Mucosa of descending colon (tissue), 3 donors: Measurements from ENCODE around the gene AMTN. TPM values are rescaled to one million over a fixed set of nuclear protein-coding genes. Genes with fewer than 3 reads are reported as not detected.
A peak's percentile ranks its signal among the peaks of the same experiment; 100 is the strongest.

Experiments
- ATAC-seq: fragments of 200-7000 bp; cut with Tn5 transposase; one replicate; pipeline ENCODE4 v1.9.1; 2020; ENCODE audit warnings: mild to moderate bottlenecking, moderate library complexity
- DNase-seq, 3 donors: peaks; one replicate each; pipeline ENCODE4 v3.0.0-alpha.2; 2020
- H3K36me3 ChIP-seq: fragments of 200-600 bp; one replicate; pipeline ENCODE4 v1.8.0; 2021; ENCODE audit warnings: low read depth, mild to moderate bottlenecking
- H3K4me1 ChIP-seq: fragments of 200-600 bp; one replicate; pipeline ENCODE4 v1.8.0; 2021; ENCODE audit warnings: low read depth, mild to moderate bottlenecking
- H3K4me3 ChIP-seq: fragments of 200-600 bp; one replicate; pipeline ENCODE4 v1.8.0; 2021; ENCODE audit warnings: mild to moderate bottlenecking
- H3K9me3 ChIP-seq: fragments of 200-600 bp; one replicate; pipeline ENCODE4 v1.8.0; 2021; ENCODE audit warnings: mild to moderate bottlenecking
- intact Hi-C, 2 donors: fragments of 100-400 bp; cut with DNase I in 1 of 2; cut with micrococcal nuclease in 1 of 2; formaldehyde crosslinking; loops; one replicate each; pipeline versions ENCODE4 v1.11.0 to v1.11.1; 2022; cut with DNase I, micrococcal nuclease
- total RNA-seq, 3 donors: library from RNA; stranded (reverse); fragmentation: NEBNext Ultra II Directional in 2 of 3; extraction: Animal tissue kit (Norgen Biotek cat#: 25700) in 2 of 3; gene quantifications; one replicate each; pipeline versions ENCODE4 v1.2.1 to v1.2.4, GENCODE V29; 2021 to 2023
- TF ChIP-seq, protein P1 (sequence below): fragments of 200-600 bp; IDR thresholded peaks from one replicate; pipeline ENCODE4 v1.8.0; 2022; ENCODE audit warnings: antibody characterized with exemption, mild to moderate bottlenecking
- donor health status: DM: no; HTN: no; CAD: no; lungs with moderate emphysema.
- donor health status: DM: no; HTN: no; CAD: no.
- donor health status: DM: no; HTN: yes; CAD: no.

The AMTN gene
- total RNA-seq, 3 donors from 2014 or later: not detected

DNA sequence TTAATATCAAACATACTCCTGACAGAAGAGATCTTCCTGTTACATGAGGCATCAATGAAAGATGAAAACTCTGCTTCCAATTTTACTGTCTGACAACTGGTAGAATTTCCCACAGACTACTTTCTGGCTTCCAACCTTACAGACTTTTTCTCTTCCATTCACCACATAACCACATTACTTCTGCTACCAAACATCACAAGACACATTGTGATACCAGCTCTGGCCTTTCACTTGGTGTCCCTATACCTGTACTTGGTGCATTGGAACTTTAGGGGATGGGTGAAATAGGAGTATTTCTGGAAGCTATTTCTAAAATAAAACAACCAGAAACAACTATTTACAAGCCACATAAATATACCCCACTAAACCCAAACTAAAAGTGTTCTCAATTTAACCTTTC, 20.5 kb downstream of the AMTN start:
- TF ChIP-seq, protein P1, sequence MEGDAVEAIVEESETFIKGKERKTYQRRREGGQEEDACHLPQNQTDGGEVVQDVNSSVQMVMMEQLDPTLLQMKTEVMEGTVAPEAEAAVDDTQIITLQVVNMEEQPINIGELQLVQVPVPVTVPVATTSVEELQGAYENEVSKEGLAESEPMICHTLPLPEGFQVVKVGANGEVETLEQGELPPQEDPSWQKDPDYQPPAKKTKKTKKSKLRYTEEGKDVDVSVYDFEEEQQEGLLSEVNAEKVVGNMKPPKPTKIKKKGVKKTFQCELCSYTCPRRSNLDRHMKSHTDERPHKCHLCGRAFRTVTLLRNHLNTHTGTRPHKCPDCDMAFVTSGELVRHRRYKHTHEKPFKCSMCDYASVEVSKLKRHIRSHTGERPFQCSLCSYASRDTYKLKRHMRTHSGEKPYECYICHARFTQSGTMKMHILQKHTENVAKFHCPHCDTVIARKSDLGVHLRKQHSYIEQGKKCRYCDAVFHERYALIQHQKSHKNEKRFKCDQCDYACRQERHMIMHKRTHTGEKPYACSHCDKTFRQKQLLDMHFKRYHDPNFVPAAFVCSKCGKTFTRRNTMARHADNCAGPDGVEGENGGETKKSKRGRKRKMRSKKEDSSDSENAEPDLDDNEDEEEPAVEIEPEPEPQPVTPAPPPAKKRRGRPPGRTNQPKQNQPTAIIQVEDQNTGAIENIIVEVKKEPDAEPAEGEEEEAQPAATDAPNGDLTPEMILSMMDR: no peak

DNA sequence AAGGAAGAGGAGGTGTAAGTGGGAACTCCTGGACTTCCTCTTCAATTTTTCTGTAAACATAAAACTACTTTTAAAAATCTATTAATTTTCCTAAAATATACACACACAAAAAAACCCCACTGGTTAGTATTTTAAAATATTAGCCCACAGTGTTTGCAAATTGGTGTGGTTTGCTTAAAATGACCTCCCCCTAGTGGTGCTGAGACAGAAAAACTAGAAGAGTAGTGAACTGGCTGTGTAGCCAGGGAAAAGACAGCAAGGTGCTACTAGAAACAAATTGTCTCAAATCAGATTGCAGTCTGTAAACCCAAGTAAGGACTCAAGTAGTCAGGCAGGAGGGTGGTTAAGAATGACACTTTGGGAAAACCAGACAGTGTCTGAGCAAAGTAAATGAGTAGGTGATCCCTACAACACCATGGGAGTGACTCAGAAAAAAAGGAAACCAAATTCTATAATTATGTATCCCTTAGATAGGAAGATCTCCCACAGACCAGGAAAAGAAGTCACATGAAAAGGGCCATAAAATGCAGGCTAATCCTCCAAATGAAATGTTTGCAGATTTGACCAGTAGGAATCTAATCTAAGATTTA, 26.0 kb downstream of the AMTN start:
- no peaks in the 10 kb centered on the region for H3K36me3 ChIP-seq
- no peak for DNase-seq
- H3K4me1 ChIP-seq: no peaks in the 10 kb centered on the region
- intact Hi-C loops: no loop called here
- TF ChIP-seq, protein P1: no peak
- no peaks in the 10 kb centered on the region for H3K9me3 ChIP-seq
- no peak for ATAC-seq
- H3K4me3 ChIP-seq: no peak overlapping the region

More for the DNA sequence above, 20.5 kb downstream of the AMTN start:
- no peak overlapping the region for H3K4me3 ChIP-seq
- ATAC-seq (no peak), DNase-seq (no peak)
- intact Hi-C loops: no loop called here
- H3K9me3 ChIP-seq: no peaks in the 10 kb centered on the region
- H3K4me1 ChIP-seq: no peaks in the 10 kb centered on the region
- no peaks in the 10 kb centered on the region for H3K36me3 ChIP-seq

DNA sequence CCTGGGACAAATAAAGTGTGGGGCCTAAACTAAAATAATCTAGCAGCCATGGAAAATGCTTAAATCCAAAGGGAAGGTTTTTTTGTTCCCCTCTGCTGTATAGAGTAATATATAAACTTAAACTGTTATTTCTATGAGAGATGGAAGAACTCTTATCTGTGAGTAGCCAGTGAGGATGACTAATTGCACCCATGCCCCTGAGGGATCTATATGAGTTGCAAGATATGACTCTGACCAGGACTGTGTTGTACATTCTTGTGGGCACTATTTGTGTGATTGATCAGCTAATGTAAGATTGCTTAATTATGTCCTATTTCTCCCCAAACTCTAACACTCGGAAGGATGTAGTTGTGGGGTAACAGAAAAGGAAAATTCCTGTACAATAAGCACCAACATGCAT, 38.5 kb downstream of the AMTN start:
- Histone ChIP-seq H3K4me3 (no peak overlapping the region), H3K9me3 (no peaks in the 10 kb centered on the region), H3K4me1 (no peaks in the 10 kb centered on the region), H3K36me3 (no peaks in the 10 kb centered on the region)
- ATAC-seq: no peak
- DNase-seq: no peak
- intact Hi-C loops: no loop called here
- TF ChIP-seq, protein P1: no peak

DNA sequence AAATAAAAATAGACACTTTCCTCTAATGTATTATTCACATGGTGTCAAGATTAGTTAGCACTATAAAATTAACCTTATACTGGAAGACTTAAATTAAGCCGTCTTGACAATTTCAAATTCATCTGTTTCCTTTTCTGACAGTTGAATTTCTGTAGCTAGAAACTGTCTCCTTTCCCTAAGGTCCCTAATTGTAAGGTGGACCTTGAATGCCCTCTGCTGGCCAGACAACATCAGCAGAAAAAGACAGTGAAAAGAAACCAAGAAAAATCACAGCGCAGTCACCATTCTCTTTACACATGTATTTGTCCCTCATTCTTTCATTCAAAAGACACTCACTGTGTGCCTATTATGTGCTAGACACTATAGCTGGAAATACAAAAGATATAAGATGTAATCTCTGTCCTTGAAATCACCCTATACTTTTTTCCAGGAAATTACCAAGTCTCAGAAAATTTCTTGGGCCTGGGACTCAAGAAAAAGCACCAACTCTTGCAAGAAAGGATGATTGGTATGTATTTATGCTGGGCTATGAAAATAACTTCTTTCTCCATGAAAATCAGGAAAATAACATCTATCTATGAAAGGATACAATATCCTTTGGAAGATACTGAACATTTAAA, 41.0 kb downstream of the AMTN start:
- Histone ChIP-seq H3K9me3 (no peaks in the 10 kb centered on the region), H3K4me3 (no peak overlapping the region), H3K36me3 (no peaks in the 10 kb centered on the region), H3K4me1 (no peaks in the 10 kb centered on the region)
- DNase-seq (peak in 1 of 3 donors; percentile 59), ATAC-seq (peak; percentile 43)
- intact Hi-C loops: no loop called here
- TF ChIP-seq, protein P1: no peak

DNA sequence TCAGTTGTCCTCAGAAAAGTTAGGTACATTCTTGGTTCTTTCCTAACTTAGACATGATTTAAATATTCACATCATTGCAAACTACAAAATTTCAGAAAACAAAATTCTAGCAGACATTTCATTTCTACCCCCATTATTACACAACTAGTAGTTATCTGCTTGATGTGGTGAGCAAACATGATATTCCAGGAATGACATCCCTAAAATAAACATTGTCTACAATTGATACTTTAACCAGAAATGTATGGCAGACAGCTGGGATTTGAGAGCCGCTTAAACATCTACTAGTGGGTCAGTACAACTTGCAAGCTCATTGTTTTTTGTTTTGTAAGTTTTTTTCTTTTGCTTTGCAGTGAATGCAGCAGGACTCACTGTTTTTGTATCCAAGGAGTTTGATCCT, 41.6 kb downstream of the AMTN start:
- intact Hi-C loops: no loop called here
- ATAC-seq: no peak
- TF ChIP-seq, protein P1: no peak

More for the DNA sequence above, 41.6 kb downstream of the AMTN start:
- no peak overlapping the region for H3K4me3 ChIP-seq
- DNase-seq: no peak
- H3K36me3 ChIP-seq: no peaks in the 10 kb centered on the region
- H3K9me3 ChIP-seq: no peaks in the 10 kb centered on the region
- H3K4me1 ChIP-seq: no peaks in the 10 kb centered on the region
